ENCODE results near the gene TNPO1.

- TF ChIP-seq CTCF (IDR thresholded peaks at IDR 0.05; ENCODE audit: low read length) (no peak), EZH2 (IDR thresholded peaks at IDR 0.05; ENCODE audit: borderline replicate concordance, low read length) (no peak)
Measured at GRCh38 chr5:72857396-72857795, 40.9 kb downstream of the TNPO1 start.

Data from OCI-LY1 (cell line).